ENCODE measurements around the gene GCC2.

Gene GCC2

DNA sequence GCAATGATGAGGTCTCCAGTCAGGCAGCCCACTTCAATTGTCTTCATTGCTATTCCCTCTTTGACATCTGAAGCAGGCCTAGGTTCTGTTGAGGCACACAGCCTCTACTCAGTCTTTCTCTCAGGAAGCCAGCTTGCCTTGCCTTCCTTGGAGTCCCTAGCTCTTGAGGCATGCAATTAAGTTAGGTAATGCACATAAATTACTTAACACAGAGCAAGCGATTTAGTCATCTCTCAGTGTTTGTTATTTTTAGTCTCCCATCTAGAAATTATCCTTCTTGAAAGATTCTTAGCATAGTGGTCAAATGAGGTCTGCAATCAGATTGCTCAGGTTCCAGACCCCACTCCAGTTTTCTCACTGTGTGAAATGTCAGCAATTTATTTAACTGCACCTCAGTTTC lies 39.2 kb upstream of the GCC2 start:
- Histone ChIP-seq H3K27me3 (ENCODE audit: insufficient read depth, poor library complexity, severe bottlenecking) (no peaks in the 10 kb centered on the region), H3K27ac (replicated peaks) (no peak overlapping the region), H3K4me3 (replicated peaks; ENCODE audit: insufficient read depth, low read length) (no peak overlapping the region)
- no peak for DNase-seq (ENCODE audit: low read depth in 1 of 2, low spot score in 1 of 2)
- TF ChIP-seq, protein P1, sequence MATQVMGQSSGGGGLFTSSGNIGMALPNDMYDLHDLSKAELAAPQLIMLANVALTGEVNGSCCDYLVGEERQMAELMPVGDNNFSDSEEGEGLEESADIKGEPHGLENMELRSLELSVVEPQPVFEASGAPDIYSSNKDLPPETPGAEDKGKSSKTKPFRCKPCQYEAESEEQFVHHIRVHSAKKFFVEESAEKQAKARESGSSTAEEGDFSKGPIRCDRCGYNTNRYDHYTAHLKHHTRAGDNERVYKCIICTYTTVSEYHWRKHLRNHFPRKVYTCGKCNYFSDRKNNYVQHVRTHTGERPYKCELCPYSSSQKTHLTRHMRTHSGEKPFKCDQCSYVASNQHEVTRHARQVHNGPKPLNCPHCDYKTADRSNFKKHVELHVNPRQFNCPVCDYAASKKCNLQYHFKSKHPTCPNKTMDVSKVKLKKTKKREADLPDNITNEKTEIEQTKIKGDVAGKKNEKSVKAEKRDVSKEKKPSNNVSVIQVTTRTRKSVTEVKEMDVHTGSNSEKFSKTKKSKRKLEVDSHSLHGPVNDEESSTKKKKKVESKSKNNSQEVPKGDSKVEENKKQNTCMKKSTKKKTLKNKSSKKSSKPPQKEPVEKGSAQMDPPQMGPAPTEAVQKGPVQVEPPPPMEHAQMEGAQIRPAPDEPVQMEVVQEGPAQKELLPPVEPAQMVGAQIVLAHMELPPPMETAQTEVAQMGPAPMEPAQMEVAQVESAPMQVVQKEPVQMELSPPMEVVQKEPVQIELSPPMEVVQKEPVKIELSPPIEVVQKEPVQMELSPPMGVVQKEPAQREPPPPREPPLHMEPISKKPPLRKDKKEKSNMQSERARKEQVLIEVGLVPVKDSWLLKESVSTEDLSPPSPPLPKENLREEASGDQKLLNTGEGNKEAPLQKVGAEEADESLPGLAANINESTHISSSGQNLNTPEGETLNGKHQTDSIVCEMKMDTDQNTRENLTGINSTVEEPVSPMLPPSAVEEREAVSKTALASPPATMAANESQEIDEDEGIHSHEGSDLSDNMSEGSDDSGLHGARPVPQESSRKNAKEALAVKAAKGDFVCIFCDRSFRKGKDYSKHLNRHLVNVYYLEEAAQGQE (IDR thresholded peaks at IDR 0.05; ENCODE audit: insufficient replicate concordance, low read depth) = no peak
- TF ChIP-seq SPI1 (IDR thresholded peaks at IDR 0.05; ENCODE audit: borderline replicate concordance, low read depth) (no peak), POLR2AphosphoS5 (IDR thresholded peaks at IDR 0.05; ENCODE audit: low read depth) (no peak), GABPA (IDR thresholded peaks at IDR 0.05; ENCODE audit: low read depth) (no peak)
- TF ChIP-seq, protein P2, sequence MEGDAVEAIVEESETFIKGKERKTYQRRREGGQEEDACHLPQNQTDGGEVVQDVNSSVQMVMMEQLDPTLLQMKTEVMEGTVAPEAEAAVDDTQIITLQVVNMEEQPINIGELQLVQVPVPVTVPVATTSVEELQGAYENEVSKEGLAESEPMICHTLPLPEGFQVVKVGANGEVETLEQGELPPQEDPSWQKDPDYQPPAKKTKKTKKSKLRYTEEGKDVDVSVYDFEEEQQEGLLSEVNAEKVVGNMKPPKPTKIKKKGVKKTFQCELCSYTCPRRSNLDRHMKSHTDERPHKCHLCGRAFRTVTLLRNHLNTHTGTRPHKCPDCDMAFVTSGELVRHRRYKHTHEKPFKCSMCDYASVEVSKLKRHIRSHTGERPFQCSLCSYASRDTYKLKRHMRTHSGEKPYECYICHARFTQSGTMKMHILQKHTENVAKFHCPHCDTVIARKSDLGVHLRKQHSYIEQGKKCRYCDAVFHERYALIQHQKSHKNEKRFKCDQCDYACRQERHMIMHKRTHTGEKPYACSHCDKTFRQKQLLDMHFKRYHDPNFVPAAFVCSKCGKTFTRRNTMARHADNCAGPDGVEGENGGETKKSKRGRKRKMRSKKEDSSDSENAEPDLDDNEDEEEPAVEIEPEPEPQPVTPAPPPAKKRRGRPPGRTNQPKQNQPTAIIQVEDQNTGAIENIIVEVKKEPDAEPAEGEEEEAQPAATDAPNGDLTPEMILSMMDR (IDR thresholded peaks at IDR 0.05; ENCODE audit: insufficient read depth, low read length) = no peak

DNA sequence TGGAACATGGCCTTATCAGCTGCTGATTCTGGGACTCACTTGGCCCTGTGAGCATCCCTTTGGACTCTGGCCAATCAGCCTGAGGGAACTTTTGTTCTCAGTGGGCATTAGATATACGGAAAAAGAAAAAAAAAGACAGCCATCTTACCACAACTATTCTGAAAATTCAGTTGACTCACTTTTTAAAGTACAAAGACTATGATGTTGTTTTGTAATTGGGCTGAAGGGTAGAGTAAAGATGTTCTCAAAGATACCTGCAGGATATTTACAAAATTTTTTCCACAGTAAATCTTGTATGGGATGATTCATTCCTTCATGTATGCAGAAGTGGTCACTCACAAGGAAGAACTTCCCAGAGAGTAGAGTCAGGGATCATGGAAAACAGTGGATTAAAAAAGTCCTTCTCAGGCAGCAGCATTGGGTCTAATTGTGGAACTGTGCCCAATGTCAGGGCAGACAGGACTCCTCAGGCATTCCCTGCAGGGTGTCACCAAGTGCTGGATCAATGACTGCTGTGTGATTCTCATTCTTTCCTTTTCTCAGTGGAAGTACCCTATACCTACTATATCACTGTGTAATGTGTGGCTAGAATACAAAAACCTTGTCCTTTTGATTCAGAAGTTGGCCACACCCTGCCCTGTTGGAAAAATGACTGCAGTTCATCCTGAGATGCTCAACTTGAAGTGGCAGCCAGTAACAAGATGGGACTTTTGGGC lies 35.9 kb upstream of the GCC2 start:
- no peak overlapping the region for H3K27ac ChIP-seq (replicated peaks)
- H3K4me3 ChIP-seq (replicated peaks; ENCODE audit: insufficient read depth, low read length) = no peak overlapping the region
- no peak for DNase-seq (ENCODE audit: low read depth in 1 of 2, low spot score in 1 of 2)
- no peak for TF ChIP-seq SPI1 (IDR thresholded peaks at IDR 0.05; ENCODE audit: borderline replicate concordance, low read depth)
- TF ChIP-seq, protein P1 (IDR thresholded peaks at IDR 0.05; ENCODE audit: insufficient replicate concordance, low read depth) = no peak
- H3K27me3 ChIP-seq (ENCODE audit: insufficient read depth, poor library complexity, severe bottlenecking) = no peaks in the 10 kb centered on the region

DNA sequence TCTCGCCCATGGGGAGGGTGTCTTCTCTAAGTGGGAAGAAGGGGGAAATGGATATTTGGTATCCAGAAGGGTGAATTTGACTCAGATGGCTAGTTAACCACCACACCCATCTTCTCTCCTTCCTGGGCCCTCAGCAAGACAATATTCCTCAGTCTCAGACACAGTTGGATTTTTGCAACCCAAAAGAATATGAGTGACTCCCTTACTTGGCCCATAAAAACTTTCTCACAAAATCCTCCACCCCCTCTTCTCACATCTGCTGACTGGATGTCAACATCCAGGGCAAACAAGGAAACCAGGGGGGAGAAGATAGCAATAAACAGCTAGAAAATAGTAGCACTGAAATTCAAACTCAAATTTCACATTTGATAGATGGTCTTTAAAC lies 35.3 kb upstream of the GCC2 start:
- TF ChIP-seq GABPA (IDR thresholded peaks at IDR 0.05; ENCODE audit: low read depth) (no peak), POLR2AphosphoS5 (IDR thresholded peaks at IDR 0.05; ENCODE audit: low read depth) (no peak), SPI1 (IDR thresholded peaks at IDR 0.05; ENCODE audit: borderline replicate concordance, low read depth) (no peak)
- TF ChIP-seq, protein P1 (IDR thresholded peaks at IDR 0.05; ENCODE audit: insufficient replicate concordance, low read depth) = no peak
- TF ChIP-seq, protein P2 (IDR thresholded peaks at IDR 0.05; ENCODE audit: insufficient read depth, low read length) = no peak
- Histone ChIP-seq H3K27ac (replicated peaks) (no peak overlapping the region), H3K4me3 (replicated peaks; ENCODE audit: insufficient read depth, low read length) (no peak overlapping the region), H3K27me3 (ENCODE audit: insufficient read depth, poor library complexity, severe bottlenecking) (no peaks in the 10 kb centered on the region)
- no peak for DNase-seq (ENCODE audit: low read depth in 1 of 2, low spot score in 1 of 2)
